ENCODE results near the gene B3GAT1.

- TF ChIP-seq CTCF (IDR thresholded peaks at IDR 0.05) (no peak), POLR2A (IDR thresholded peaks at IDR 0.05) (no peak), POLR2AphosphoS5 (IDR thresholded peaks at IDR 0.05) (no peak)
Observed at GRCh38 chr11:134357545-134357839, 54.5 kb downstream of the B3GAT1 start.

Measured in breast epithelium (tissue), 3 donors.